ENCODE data around the gene VTN. TPM values are rescaled to one million over a fixed set of nuclear protein-coding genes. Genes with fewer than 3 reads are reported as not detected.

VTN gene
- total RNA-seq, 2 experiments from 2014 or later = 0.40 TPM; not detected in 1

GRCh38 chr17:28379814-28380801, 10.0 kb upstream of the VTN start:
- no peak for TF ChIP-seq CTCF (conservative IDR thresholded peaks at IDR 0.05; ENCODE audit: low read length)
- Histone ChIP-seq H3K4me3 (ENCODE audit: low read depth, low read length, poor library complexity, severe bottlenecking) (no peak overlapping the region), H3K9me3 (ENCODE audit: low read length) (no peaks in the 10 kb centered on the region), H2AFZ (ENCODE audit: low read length) (no peak overlapping the region), H3K79me2 (ENCODE audit: insufficient read depth, low read depth, low read length) (no peaks in the 10 kb centered on the region), H3K36me3 (ENCODE audit: insufficient read depth, low read length) (no peaks in the 10 kb centered on the region), H3K4me1 (ENCODE audit: insufficient read depth, low read length, poor library complexity, severe bottlenecking) (no peaks in the 10 kb centered on the region), H3K27ac (ENCODE audit: low read depth, low read length, poor library complexity, severe bottlenecking) (no peak overlapping the region), H3K9me2 (ENCODE audit: insufficient read depth, low read length) (no peaks in the 10 kb centered on the region), H3K4me2 (ENCODE audit: low read length) (no peak overlapping the region), H4K20me1 (ENCODE audit: insufficient read depth, low read length) (no peaks in the 10 kb centered on the region; the same call in 1 of the 2 replicates)
- intact Hi-C loops (cut with micrococcal nuclease; ENCODE audit: unreplicated experiment) = no loop called here
- ChIA-PET POLR2A (interaction anchor here (0.6 to 0.7 kb wide), 2 partner anchors 18 to 108 kb away, joined by 3 to 5 read pairs; no protein-coding TSS in a partner anchor), CTCF (ENCODE audit: unreplicated experiment) (no interaction called here)
- no peak for DNase-seq (ENCODE audit: low spot score)
- BruUV-seq (replicated peaks) = no TSS peak

- no peaks in the 10 kb centered on the region for H3K79me2 ChIP-seq (ENCODE audit: insufficient read depth, low read depth, low read length)
- ChIA-PET POLR2A (no interaction called here), CTCF (ENCODE audit: unreplicated experiment) (no interaction called here)
- intact Hi-C loops (cut with micrococcal nuclease; ENCODE audit: unreplicated experiment) = no loop called here
- H3K9me3 ChIP-seq (ENCODE audit: low read length) = no peaks in the 10 kb centered on the region
- H4K20me1 ChIP-seq (ENCODE audit: insufficient read depth, low read length) = no peaks in the 10 kb centered on the region
- no peak for DNase-seq (ENCODE audit: low spot score)
- H3K4me1 ChIP-seq (ENCODE audit: insufficient read depth, low read length, poor library complexity, severe bottlenecking) = peaks cover 20% of the 10 kb centered on the region
- H3K9me2 ChIP-seq (ENCODE audit: insufficient read depth, low read length) = no peaks in the 10 kb centered on the region
- no peak overlapping the region for H2AFZ ChIP-seq (ENCODE audit: low read length)
- peak overlapping the region; percentile 80 for H3K4me3 ChIP-seq (ENCODE audit: low read depth, low read length, poor library complexity, severe bottlenecking)
- TF ChIP-seq CTCF (conservative IDR thresholded peaks at IDR 0.05; ENCODE audit: low read length) (no peak), EZH2phosphoT487 (IDR thresholded peaks at IDR 0.05; ENCODE audit: borderline replicate concordance, low read depth, low read length) (no peak)
- no peak overlapping the region for H3K27ac ChIP-seq (ENCODE audit: low read depth, low read length, poor library complexity, severe bottlenecking)
- BruUV-seq (replicated peaks) = no TSS peak
- peak overlapping the region; percentile 91 for H3K4me2 ChIP-seq (ENCODE audit: low read length)
- H3K36me3 ChIP-seq (ENCODE audit: insufficient read depth, low read length) = no peaks in the 10 kb centered on the region
Observed at GRCh38 chr17:28372945-28373274, 2.8 kb upstream of the VTN start.
